Measurements from ENCODE around the gene SEL1L. TPM values are rescaled to one million over a fixed set of nuclear protein-coding genes. Genes with fewer than 3 reads are reported as not detected.

Gene SEL1L
- total and polyA plus RNA-seq, 2 of the 13 experiments (the other 11 are each of a cell fraction or from before 2014, with no cell fraction given), result 15.3 to 61.0 TPM

GRCh38 chr14:81516986-81517797 lies 16.5 kb downstream of the SEL1L start (continued):
- TF ChIP-seq KIAA2018 (CRISPR knock-in tag; IDR thresholded peaks at IDR 0.05; ENCODE audit: borderline replicate concordance), result no peak
- TF ChIP-seq ARNT (IDR thresholded peaks at IDR 0.05), result no peak
- no peak for TF ChIP-seq EHMT2 (IDR thresholded peaks at IDR 0.05; ENCODE audit: borderline replicate concordance, low read depth, low read length)
- no peak for TF ChIP-seq NCOA5 (CRISPR knock-in tag; IDR thresholded peaks at IDR 0.05)
- TF ChIP-seq FOXA1 (IDR thresholded peaks at IDR 0.05), result no peak
- peak; percentile 83 for TF ChIP-seq FOXA1 (CRISPR knock-in tag; IDR thresholded peaks at IDR 0.05)
- TF ChIP-seq TRIM22 (IDR thresholded peaks at IDR 0.05), result no peak
- no peak for TF ChIP-seq ZNF740 (CRISPR knock-in tag; IDR thresholded peaks at IDR 0.05)
- TF ChIP-seq ZNF780A (CRISPR knock-in tag; IDR thresholded peaks at IDR 0.05), result no peak
- no peak for TF ChIP-seq MIER2 (CRISPR knock-in tag; IDR thresholded peaks at IDR 0.05)
- no peak for TF ChIP-seq KLF6 (CRISPR knock-in tag; IDR thresholded peaks at IDR 0.05)
- TF ChIP-seq KDM6A (CRISPR knock-in tag; IDR thresholded peaks at IDR 0.05; ENCODE audit: low read depth), result peak; percentile 78
- TF ChIP-seq BCL6 (CRISPR knock-in tag; IDR thresholded peaks at IDR 0.05), result peak; percentile 84
- no peak for TF ChIP-seq SKIL (CRISPR knock-in tag; IDR thresholded peaks at IDR 0.05; ENCODE audit: borderline replicate concordance)
- no peak for TF ChIP-seq ISX (CRISPR knock-in tag; conservative IDR thresholded peaks at IDR 0.05)
